Ishikawa (cell line): ENCODE measurements around the gene TRERF1.

Experiments
- CEBPB ChIP-seq: IDR thresholded peaks from 2 replicates; pipeline ENCODE4 v1.6.1; 2012
- CREB1 ChIP-seq: IDR thresholded peaks from 2 replicates; pipeline ENCODE4 v1.6.1; 2012; ENCODE audit warnings: low read depth
- EGR1 ChIP-seq: IDR thresholded peaks from 2 replicates; pipeline ENCODE4 v1.6.1; 2012
- EP300 ChIP-seq: IDR thresholded peaks from 2 replicates; pipeline ENCODE4 v1.6.1; 2012; ENCODE audit warnings: borderline replicate concordance
- FOXM1 ChIP-seq: IDR thresholded peaks from 2 replicates; pipeline ENCODE4 v1.6.1; 2012; ENCODE audit warnings: low read depth, borderline replicate concordance
- MAX ChIP-seq: IDR thresholded peaks from 2 replicates; pipeline ENCODE4 v1.6.1; 2012
- NFIC ChIP-seq: IDR thresholded peaks from 2 replicates; pipeline ENCODE4 v1.6.1; 2012
- RAD21 ChIP-seq: IDR thresholded peaks from 2 replicates; pipeline ENCODE4 v1.6.1; 2012; ENCODE audit warnings: low read depth
- REST ChIP-seq: IDR thresholded peaks from 2 replicates; pipeline ENCODE4 v1.6.1; 2012; ENCODE audit warnings: low read depth, mild to moderate bottlenecking
- TAF1 ChIP-seq: IDR thresholded peaks from 2 replicates; pipeline ENCODE4 v1.6.1; 2012; ENCODE audit warnings: low read depth, mild to moderate bottlenecking
- TCF12 ChIP-seq: IDR thresholded peaks from 2 replicates; pipeline ENCODE4 v1.6.1; 2012; ENCODE audit warnings: low read depth
- TEAD4 ChIP-seq: IDR thresholded peaks from 2 replicates; pipeline ENCODE4 v1.6.1; 2012
- USF1 ChIP-seq: IDR thresholded peaks from 2 replicates; pipeline ENCODE4 v1.6.1; 2012
- YY1 ChIP-seq: IDR thresholded peaks from 2 replicates; pipeline ENCODE4 v1.6.1; 2012; ENCODE audit warnings: low read depth
- ZBTB7A ChIP-seq: IDR thresholded peaks from 2 replicates; pipeline ENCODE4 v1.6.1; 2012; ENCODE audit warnings: low read depth

Gene TRERF1

GRCh38 chr6:42411406-42411805 lies 40.3 kb downstream of the TRERF1 start:
- no peak for TF ChIP-seq CREB1
- TF ChIP-seq RAD21, result no peak
- TF ChIP-seq EGR1, result no peak
- no peak for TF ChIP-seq USF1

GRCh38 chr6:42410861-42411260 lies 40.9 kb downstream of the TRERF1 start:
- TF ChIP-seq ZBTB7A (no peak), TCF12 (no peak), REST (no peak)

- TF ChIP-seq ZBTB7A, result no peak
- TF ChIP-seq TCF12, result no peak
- TF ChIP-seq EP300, result no peak
- TF ChIP-seq CREB1, result no peak
- TF ChIP-seq TAF1, result no peak
- TF ChIP-seq RAD21, result no peak
- TF ChIP-seq MAX, result no peak
- TF ChIP-seq CEBPB, result no peak
- TF ChIP-seq REST, result no peak
- TF ChIP-seq EGR1, result no peak
- no peak for TF ChIP-seq TEAD4
- no peak for TF ChIP-seq NFIC
- TF ChIP-seq USF1, result no peak
Measured at GRCh38 chr6:42409581-42409980, 42.1 kb downstream of the TRERF1 start.

GRCh38 chr6:42407379-42407778 lies 44.3 kb downstream of the TRERF1 start:
- TF ChIP-seq RAD21, result no peak
- no peak for TF ChIP-seq FOXM1
- no peak for TF ChIP-seq REST
- no peak for TF ChIP-seq NFIC
- no peak for TF ChIP-seq TAF1
- TF ChIP-seq EGR1, result no peak
- TF ChIP-seq TEAD4, result no peak
- TF ChIP-seq TCF12, result no peak
- TF ChIP-seq CREB1, result no peak
- TF ChIP-seq ZBTB7A, result no peak
- TF ChIP-seq CEBPB, result no peak
- TF ChIP-seq EP300, result no peak

GRCh38 chr6:42406306-42407280 lies 45.1 kb downstream of the TRERF1 start:
- TF ChIP-seq TEAD4 (no peak), RAD21 (no peak), MAX (no peak), CEBPB (no peak), TCF12 (no peak), ZBTB7A (no peak), REST (no peak), TAF1 (no peak), EGR1 (no peak), FOXM1 (no peak), EP300 (no peak), CREB1 (no peak), NFIC (no peak), YY1 (no peak), USF1 (no peak)
